GM12878 (cell line): ENCODE measurements around the gene C1orf210. TPM values are rescaled to one million over a fixed set of nuclear protein-coding genes. Genes with fewer than 3 reads are reported as not detected.

Source experiments
- ATAC-seq: fragments of 200-7000 bp; cut with Tn5 transposase; 3 replicates; pipeline ENCODE4 v1.9.1; 2020; ENCODE audit warnings: mild to moderate bottlenecking, moderate library complexity
- BruUV-seq: library from RNA; stranded (reverse); fragments of 400-500 nt; replicated peaks from 2 replicates; lab custom pipeline; 2021; lab: Mats Ljungman, UMichigan
- CTCF ChIA-PET: fragments of 300-600 bp; sonication (Branson Sonifier 250); formaldehyde crosslinking; extraction: SDS; loops from one replicate; lab custom pipeline; 2021; ENCODE audit warnings: inconsistent platforms; lab: Yijun Ruan, JAX
- POLR2A ChIA-PET: fragments of 350-600 bp; formaldehyde crosslinking; extraction: SDS; loops from one replicate; lab custom pipeline; 2021; ENCODE audit warnings: inconsistent platforms; lab: Charles Lee
- RAD21 ChIA-PET: fragments of 300-600 bp; sonication (Branson Sonifier 250); formaldehyde crosslinking; loops from one replicate; lab custom pipeline; 2023; ENCODE audit warnings: antibody characterized with exemption; ENCODE audit not compliant: unreplicated experiment; lab: Charles Lee
- SMC1A ChIA-PET: fragments of 300-600 bp; sonication (Branson Sonifier 250); formaldehyde crosslinking; loops from one replicate; lab custom pipeline; 2023; ENCODE audit not compliant: unreplicated experiment, uncharacterized antibody; lab: Charles Lee
- DNase-seq: peaks from one replicate; pipeline ENCODE4 v3.0.0-alpha.2; 2011; ENCODE audit warnings: low read depth, low spot score
- FAIRE-seq: peaks from 3 replicates; lab custom pipeline; 2011; peaks lifted over from hg19 to GRCh38; lab: Jason Lieb, UNC
- H2AFZ ChIP-seq: 2 replicates; pipeline ENCODE4 v1.6.0; 2011; ENCODE audit warnings: low read depth, low read length, control low read depth; ENCODE audit not compliant: control insufficient read depth
- H3K27ac ChIP-seq: 2 replicates; pipeline ENCODE4 v1.5.1; 2011; ENCODE audit warnings: control low read depth; ENCODE audit not compliant: control insufficient read depth, insufficient read depth
- H3K27me3 ChIP-seq, 2 experiments: replicated peaks in 1 of 2; 2 replicates each; pipeline versions ENCODE4 v1.6.0 to v1.6.1; 2011; ENCODE audit warnings: low read length in 1 of 2; ENCODE audit not compliant: control insufficient read depth in 2 of 2, insufficient read depth in 2 of 2
- H3K36me3 ChIP-seq, 2 experiments: 2 replicates each; pipeline ENCODE4 v1.5.1; 2011; ENCODE audit warnings: low read length in 1 of 2; ENCODE audit not compliant: control insufficient read depth in 2 of 2, insufficient read depth in 2 of 2
- H3K4me1 ChIP-seq: 2 replicates; pipeline ENCODE4 v1.6.1; 2011; ENCODE audit warnings: mild to moderate bottlenecking, low read length, moderate library complexity, mixed read lengths; ENCODE audit not compliant: control insufficient read depth, insufficient read depth
- H3K4me2 ChIP-seq: 2 replicates; pipeline ENCODE4 v1.6.0; 2011; ENCODE audit warnings: control low read depth; ENCODE audit not compliant: control insufficient read depth, insufficient read depth
- H3K4me3 ChIP-seq: fragments of 200-600 bp; sonication (generic); 2 replicates; pipeline ENCODE4 v1.5.1; 2016
- H3K79me2 ChIP-seq: 2 replicates; pipeline ENCODE4 v1.6.0; 2011; ENCODE audit warnings: low read length; ENCODE audit not compliant: control insufficient read depth, insufficient read depth
- H3K9ac ChIP-seq: 2 replicates; pipeline ENCODE4 v1.8.0; 2011; ENCODE audit warnings: low read length, control low read depth, mixed read lengths; ENCODE audit not compliant: control insufficient read depth, insufficient read depth
- H3K9me3 ChIP-seq: replicated peaks from 3 replicates; pipeline ENCODE4 v1.5.1; 2011; ENCODE audit warnings: mild to moderate bottlenecking, low read length; ENCODE audit not compliant: control insufficient read depth, insufficient read depth
- H4K20me1 ChIP-seq: 2 replicates; pipeline ENCODE4 v1.6.0; 2011; ENCODE audit not compliant: control insufficient read depth, insufficient read depth
- EZH2 ChIP-seq: IDR thresholded peaks from 2 replicates; pipeline ENCODE4 v1.6.1; 2012; ENCODE audit warnings: low read depth, mild to moderate bottlenecking, control low read depth, inconsistent platforms, low read length, borderline replicate concordance; ENCODE audit not compliant: control insufficient read depth
- LARP7 ChIP-seq: fragments of 450-650 bp; IDR thresholded peaks from 2 replicates; pipeline ENCODE4 v1.6.1; 2017; ENCODE audit warnings: mild to moderate bottlenecking
- MYC ChIP-seq: IDR thresholded peaks from 2 replicates; pipeline ENCODE4 v1.6.1; 2011; ENCODE audit warnings: mild to moderate bottlenecking, low read length, moderate library complexity, inconsistent platforms; ENCODE audit not compliant: insufficient read depth, insufficient replicate concordance, insufficient read length, severe bottlenecking
- NR2C1 ChIP-seq: fragments of 450-650 bp; IDR thresholded peaks from 2 replicates; pipeline ENCODE4 v1.6.1; 2017; ENCODE audit warnings: antibody characterized with exemption, mild to moderate bottlenecking, moderate library complexity
- PAX5 ChIP-seq: IDR thresholded peaks from 2 replicates; pipeline ENCODE4 v1.6.1; 2011; ENCODE audit warnings: low read depth, low read length, borderline replicate concordance
- POLR2AphosphoS5 ChIP-seq: IDR thresholded peaks from 2 replicates; pipeline ENCODE4 v1.6.1; 2011; ENCODE audit warnings: mild to moderate bottlenecking, low read length, inconsistent platforms
- RAD21 ChIP-seq: IDR thresholded peaks from 2 replicates; pipeline ENCODE4 v1.6.1; 2011; ENCODE audit warnings: mild to moderate bottlenecking, low read depth, low read length, moderate library complexity; ENCODE audit not compliant: insufficient read depth
- RFX5 ChIP-seq: IDR thresholded peaks from 2 replicates; pipeline ENCODE4 v1.6.1; 2011; ENCODE audit warnings: low read depth, low read length, improper control_type of control experiment
- SMAD1 ChIP-seq: fragments of 450-650 bp; IDR thresholded peaks from 2 replicates; pipeline ENCODE4 v1.6.1; 2018; ENCODE audit warnings: mild to moderate bottlenecking, low read depth; ENCODE audit not compliant: partially characterized antibody
- SMARCA5 ChIP-seq: fragments of 450-650 bp; IDR thresholded peaks from 2 replicates; pipeline ENCODE4 v1.6.1; 2017; ENCODE audit warnings: mild to moderate bottlenecking
- SMC3 ChIP-seq: IDR thresholded peaks from 2 replicates; pipeline ENCODE4 v1.6.1; 2011; ENCODE audit warnings: low read length, improper control_type of control experiment, borderline replicate concordance
- STAT1 ChIP-seq: fragments of 450-650 bp; conservative IDR thresholded peaks from 2 replicates; pipeline ENCODE4 v1.6.1; 2014; ENCODE audit warnings: antibody characterized with exemption, mild to moderate bottlenecking
- ZNF207 ChIP-seq: fragments of 450-650 bp; IDR thresholded peaks from 2 replicates; pipeline ENCODE4 v1.6.1; 2014; ENCODE audit warnings: antibody characterized with exemption, mild to moderate bottlenecking, borderline replicate concordance
- WGBS: methylation state at CpG from one replicate; pipeline ENCODE4 v1.1.6; 2016; ENCODE audit warnings: low lambda C conversion rate; ENCODE audit not compliant: insufficient replicate concordance, insufficient coverage; ENCODE audit errors: missing lambda C conversion rate; 5-methylcytosine and 5-hydroxymethylcytosine counted together
- in situ Hi-C: fragments of 300-500 bp; cut with MboI; formaldehyde crosslinking; loops from 9 replicates; pipeline ENCODE4 v1.14.3; 2018; ENCODE audit warnings: mixed read lengths
- intact Hi-C: fragments of 100-400 bp; cut with micrococcal nuclease; formaldehyde crosslinking; loops from one replicate; pipeline ENCODE4 v1.14.2; 2022; ENCODE audit not compliant: unreplicated experiment
- polyA plus RNA-seq, 11 experiments: library from polyadenylated mRNA; depleted of rRNA in 4 of 11; unstranded in 6 of 11; stranded (reverse) in 5 of 11; fragments of >200 nt; fragmentation: Nextera tagmentation in 4 of 11; fragmentation: Illumina TruSeq in 1 of 11; extraction: Ambion mirVana in 4 of 11; extraction: Trizol in 1 of 11; gene quantifications; 1 replicate in 1 of 11; 2 replicates in 10 of 11; pipeline versions ENCODE4 v1.2.1 to v1.2.3, GENCODE V29; 2011 to 2016; ENCODE audit warnings: inconsistent platforms in 2 of 11, missing spikeins in 2 of 11, low read depth in 1 of 11
- total RNA-seq, 4 experiments: library from RNA; depleted of rRNA in 3 of 4; stranded (reverse); fragments of >200 nt in 3 of 4; fragmentation: Illumina TruSeq in 1 of 4; extraction: Trizol in 1 of 4; gene quantifications; 2 replicates each; pipeline versions ENCODE4 v1.2.1 to v1.2.3, GENCODE V29; 2013 to 2021
- TF ChIP-seq, protein P1 (sequence below): IDR thresholded peaks from 2 replicates; pipeline ENCODE4 v1.6.1; 2012; ENCODE audit warnings: low read depth, low read length, improper control_type of control experiment
- TF ChIP-seq, protein P2 (sequence below), 3 experiments: IDR thresholded peaks in 2 of 3; conservative IDR thresholded peaks in 1 of 3; 2 replicates each; pipeline ENCODE4 v1.5.1; 2011; ENCODE audit warnings: low read depth in 3 of 3, low read length in 3 of 3, mild to moderate bottlenecking in 3 of 3, control low read depth in 2 of 3, moderate library complexity in 2 of 3, inconsistent platforms in 1 of 3, mixed read lengths in 1 of 3; ENCODE audit not compliant: control insufficient read depth in 2 of 3, insufficient read depth in 1 of 3; ENCODE audit errors: extremely low read depth in 1 of 3
- TF ChIP-seq, protein P3 (sequence below): fragments of 450-650 bp; IDR thresholded peaks from 2 replicates; pipeline ENCODE4 v1.6.1; 2016; ENCODE audit warnings: mild to moderate bottlenecking, moderate library complexity, borderline replicate concordance
- TF ChIP-seq, protein P4 (sequence below): fragments of 450-650 bp; IDR thresholded peaks from 2 replicates; pipeline ENCODE4 v1.6.1; 2018; ENCODE audit warnings: borderline replicate concordance, mild to moderate bottlenecking; ENCODE audit not compliant: partially characterized antibody

C1orf210 gene
- total and polyA plus RNA-seq, 10 of the 15 experiments (the other 5 are each of a cell fraction or from before 2014, with no cell fraction given) = 0.07 TPM; not detected in 9

DNA sequence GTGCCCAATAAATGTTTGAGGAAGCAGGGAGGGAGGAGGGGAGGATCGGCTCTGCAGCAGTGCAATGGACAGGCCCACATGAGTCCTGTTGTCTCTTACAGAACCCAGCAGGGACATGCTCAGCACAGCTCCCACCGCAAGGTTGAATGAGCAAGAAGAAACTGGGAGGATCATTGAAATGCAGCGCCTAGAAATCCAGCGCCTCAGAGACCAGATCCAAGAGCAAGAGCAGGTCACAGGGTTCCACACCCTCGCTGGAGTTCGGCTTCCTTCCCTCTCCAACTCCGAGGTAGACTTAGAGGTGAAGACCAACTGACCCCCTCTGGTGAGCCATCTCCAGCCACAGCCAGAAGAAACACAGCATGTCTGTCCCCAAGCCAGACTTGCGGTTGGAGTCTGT, 31.5 kb downstream of the C1orf210 start:
- RAD21 ChIA-PET = no interaction called here
- intact Hi-C loops = no loop called here
- TF ChIP-seq STAT1 = no peak
- no peak for TF ChIP-seq PAX5
- TF ChIP-seq MYC = no peak
- no peak for TF ChIP-seq EZH2
- TF ChIP-seq SMAD1 = no peak
- TF ChIP-seq ZNF207 = no peak
- no peak for TF ChIP-seq POLR2AphosphoS5
- TF ChIP-seq, protein P1, sequence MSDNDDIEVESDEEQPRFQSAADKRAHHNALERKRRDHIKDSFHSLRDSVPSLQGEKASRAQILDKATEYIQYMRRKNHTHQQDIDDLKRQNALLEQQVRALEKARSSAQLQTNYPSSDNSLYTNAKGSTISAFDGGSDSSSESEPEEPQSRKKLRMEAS = no peak
- TF ChIP-seq, protein P2, sequence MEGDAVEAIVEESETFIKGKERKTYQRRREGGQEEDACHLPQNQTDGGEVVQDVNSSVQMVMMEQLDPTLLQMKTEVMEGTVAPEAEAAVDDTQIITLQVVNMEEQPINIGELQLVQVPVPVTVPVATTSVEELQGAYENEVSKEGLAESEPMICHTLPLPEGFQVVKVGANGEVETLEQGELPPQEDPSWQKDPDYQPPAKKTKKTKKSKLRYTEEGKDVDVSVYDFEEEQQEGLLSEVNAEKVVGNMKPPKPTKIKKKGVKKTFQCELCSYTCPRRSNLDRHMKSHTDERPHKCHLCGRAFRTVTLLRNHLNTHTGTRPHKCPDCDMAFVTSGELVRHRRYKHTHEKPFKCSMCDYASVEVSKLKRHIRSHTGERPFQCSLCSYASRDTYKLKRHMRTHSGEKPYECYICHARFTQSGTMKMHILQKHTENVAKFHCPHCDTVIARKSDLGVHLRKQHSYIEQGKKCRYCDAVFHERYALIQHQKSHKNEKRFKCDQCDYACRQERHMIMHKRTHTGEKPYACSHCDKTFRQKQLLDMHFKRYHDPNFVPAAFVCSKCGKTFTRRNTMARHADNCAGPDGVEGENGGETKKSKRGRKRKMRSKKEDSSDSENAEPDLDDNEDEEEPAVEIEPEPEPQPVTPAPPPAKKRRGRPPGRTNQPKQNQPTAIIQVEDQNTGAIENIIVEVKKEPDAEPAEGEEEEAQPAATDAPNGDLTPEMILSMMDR (IDR thresholded peaks at IDR 0.05 in 2 of 3, conservative IDR thresholded peaks at IDR 0.05 in 1 of 3; ENCODE audit: control insufficient read depth in 2 of 3, extremely low read depth in 1 of 3, insufficient read depth in 1 of 3, low read depth in 3 of 3, low read length in 3 of 3) = no peak
- no peak for TF ChIP-seq RAD21
- TF ChIP-seq LARP7 = no peak
- TF ChIP-seq RFX5 = no peak
- TF ChIP-seq, protein P3, sequence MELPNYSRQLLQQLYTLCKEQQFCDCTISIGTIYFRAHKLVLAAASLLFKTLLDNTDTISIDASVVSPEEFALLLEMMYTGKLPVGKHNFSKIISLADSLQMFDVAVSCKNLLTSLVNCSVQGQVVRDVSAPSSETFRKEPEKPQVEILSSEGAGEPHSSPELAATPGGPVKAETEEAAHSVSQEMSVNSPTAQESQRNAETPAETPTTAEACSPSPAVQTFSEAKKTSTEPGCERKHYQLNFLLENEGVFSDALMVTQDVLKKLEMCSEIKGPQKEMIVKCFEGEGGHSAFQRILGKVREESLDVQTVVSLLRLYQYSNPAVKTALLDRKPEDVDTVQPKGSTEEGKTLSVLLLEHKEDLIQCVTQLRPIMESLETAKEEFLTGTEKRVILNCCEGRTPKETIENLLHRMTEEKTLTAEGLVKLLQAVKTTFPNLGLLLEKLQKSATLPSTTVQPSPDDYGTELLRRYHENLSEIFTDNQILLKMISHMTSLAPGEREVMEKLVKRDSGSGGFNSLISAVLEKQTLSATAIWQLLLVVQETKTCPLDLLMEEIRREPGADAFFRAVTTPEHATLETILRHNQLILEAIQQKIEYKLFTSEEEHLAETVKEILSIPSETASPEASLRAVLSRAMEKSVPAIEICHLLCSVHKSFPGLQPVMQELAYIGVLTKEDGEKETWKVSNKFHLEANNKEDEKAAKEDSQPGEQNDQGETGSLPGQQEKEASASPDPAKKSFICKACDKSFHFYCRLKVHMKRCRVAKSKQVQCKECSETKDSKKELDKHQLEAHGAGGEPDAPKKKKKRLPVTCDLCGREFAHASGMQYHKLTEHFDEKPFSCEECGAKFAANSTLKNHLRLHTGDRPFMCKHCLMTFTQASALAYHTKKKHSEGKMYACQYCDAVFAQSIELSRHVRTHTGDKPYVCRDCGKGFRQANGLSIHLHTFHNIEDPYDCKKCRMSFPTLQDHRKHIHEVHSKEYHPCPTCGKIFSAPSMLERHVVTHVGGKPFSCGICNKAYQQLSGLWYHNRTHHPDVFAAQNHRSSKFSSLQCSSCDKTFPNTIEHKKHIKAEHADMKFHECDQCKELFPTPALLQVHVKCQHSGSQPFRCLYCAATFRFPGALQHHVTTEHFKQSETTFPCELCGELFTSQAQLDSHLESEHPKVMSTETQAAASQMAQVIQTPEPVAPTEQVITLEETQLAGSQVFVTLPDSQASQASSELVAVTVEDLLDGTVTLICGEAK = no peak
- TF ChIP-seq SMARCA5 = no peak
- no peak for TF ChIP-seq NR2C1
- no peak for TF ChIP-seq SMC3
- TF ChIP-seq, protein P4, sequence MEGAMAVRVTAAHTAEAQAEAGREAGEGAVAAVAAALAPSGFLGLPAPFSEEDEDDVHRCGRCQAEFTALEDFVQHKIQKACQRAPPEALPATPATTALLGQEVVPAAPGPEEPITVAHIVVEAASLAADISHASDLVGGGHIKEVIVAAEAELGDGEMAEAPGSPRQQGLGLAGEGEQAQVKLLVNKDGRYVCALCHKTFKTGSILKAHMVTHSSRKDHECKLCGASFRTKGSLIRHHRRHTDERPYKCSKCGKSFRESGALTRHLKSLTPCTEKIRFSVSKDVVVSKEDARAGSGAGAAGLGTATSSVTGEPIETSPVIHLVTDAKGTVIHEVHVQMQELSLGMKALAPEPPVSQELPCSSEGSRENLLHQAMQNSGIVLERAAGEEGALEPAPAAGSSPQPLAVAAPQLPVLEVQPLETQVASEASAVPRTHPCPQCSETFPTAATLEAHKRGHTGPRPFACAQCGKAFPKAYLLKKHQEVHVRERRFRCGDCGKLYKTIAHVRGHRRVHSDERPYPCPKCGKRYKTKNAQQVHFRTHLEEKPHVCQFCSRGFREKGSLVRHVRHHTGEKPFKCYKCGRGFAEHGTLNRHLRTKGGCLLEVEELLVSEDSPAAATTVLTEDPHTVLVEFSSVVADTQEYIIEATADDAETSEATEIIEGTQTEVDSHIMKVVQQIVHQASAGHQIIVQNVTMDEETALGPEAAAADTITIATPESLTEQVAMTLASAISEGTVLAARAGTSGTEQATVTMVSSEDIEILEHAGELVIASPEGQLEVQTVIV = no peak

More for the DNA sequence above, 31.5 kb downstream of the C1orf210 start:
- Histone ChIP-seq H3K79me2 (no peaks in the 10 kb centered on the region), H2AFZ (no peak overlapping the region), H3K9me3 (peaks cover 9% of the 10 kb centered on the region), H3K9ac (no peak overlapping the region), H3K4me2 (no peak overlapping the region), H3K27me3 (no peaks in the 10 kb centered on the region; a peak in 1 of 4 replicates), H3K27ac (no peak overlapping the region), H4K20me1 (no peaks in the 10 kb centered on the region), H3K4me1 (no peaks in the 10 kb centered on the region), H3K4me3 (no peak overlapping the region), H3K36me3 (no peaks in the 10 kb centered on the region)
- DNase-seq = no peak
- 87% methylated on average over 8 of the region's 8 CpGs for WGBS
- FAIRE-seq = no peak
- in situ Hi-C loops = no loop called here
- no peak for ATAC-seq
- ChIA-PET POLR2A (no interaction called here), CTCF (no interaction called here), SMC1A (no interaction called here)
- no TSS peak for BruUV-seq
